NCI-H2196 (cell line): Measurements from ENCODE around the gene PDZD2.
"Not testable (repeated sequence)": the region's sequence is repeated elsewhere in the genome, so short reads cannot be mapped to it uniquely, and the experiment has no call there.

Experiments
- DNase-seq: peaks from one replicate; lab custom pipeline; 2025; ENCODE audit not compliant: unreplicated experiment; lab: John Stamatoyannopoulos, UW

Gene PDZD2

GRCh38 chr5:32066448-32066847, 427.5 kb downstream of the PDZD2 start:
- no peak for DNase-seq

GRCh38 chr5:32067774-32068470, 429.0 kb downstream of the PDZD2 start:
- no peak for DNase-seq

GRCh38 chr5:32068561-32068960, 429.6 kb downstream of the PDZD2 start:
- DNase-seq, result no peak

- DNase-seq, result no peak
Measured at GRCh38 chr5:32069396-32069795, 430.5 kb downstream of the PDZD2 start.

GRCh38 chr5:32071351-32071944, 432.5 kb downstream of the PDZD2 start:
- no peak for DNase-seq

- no peak for DNase-seq
Measured at GRCh38 chr5:32072054-32072453, 433.1 kb downstream of the PDZD2 start.

- DNase-seq, result no peak
Measured at GRCh38 chr5:32074401-32074800, 435.5 kb downstream of the PDZD2 start.

GRCh38 chr5:32076699-32077695, 438.1 kb downstream of the PDZD2 start:
- peak; percentile 62 for DNase-seq

GRCh38 chr5:32078855-32079254, 439.9 kb downstream of the PDZD2 start:
- DNase-seq, result not testable (repeated sequence)

- DNase-seq, result not testable (repeated sequence)
Measured at GRCh38 chr5:32080565-32080964, 441.6 kb downstream of the PDZD2 start.

GRCh38 chr5:32082701-32083100, 443.8 kb downstream of the PDZD2 start:
- no peak for DNase-seq

GRCh38 chr5:32083981-32084430, 445.1 kb downstream of the PDZD2 start:
- no peak for DNase-seq

- no peak for DNase-seq
Measured at GRCh38 chr5:32087086-32088082, 448.5 kb downstream of the PDZD2 start.

- no peak for DNase-seq
Measured at GRCh38 chr5:32088214-32088613, 449.3 kb downstream of the PDZD2 start.

GRCh38 chr5:32089146-32090000, 450.4 kb downstream of the PDZD2 start:
- no peak for DNase-seq

- DNase-seq, result no peak
Measured at GRCh38 chr5:32090026-32090754, 451.3 kb downstream of the PDZD2 start.

- no peak for DNase-seq
Measured at GRCh38 chr5:32090755-32091128, 451.8 kb downstream of the PDZD2 start.

GRCh38 chr5:32092938-32093812, 454.2 kb downstream of the PDZD2 start:
- DNase-seq, result peak; percentile 86
